ENCODE data around the gene PIK3R5.

DNA sequence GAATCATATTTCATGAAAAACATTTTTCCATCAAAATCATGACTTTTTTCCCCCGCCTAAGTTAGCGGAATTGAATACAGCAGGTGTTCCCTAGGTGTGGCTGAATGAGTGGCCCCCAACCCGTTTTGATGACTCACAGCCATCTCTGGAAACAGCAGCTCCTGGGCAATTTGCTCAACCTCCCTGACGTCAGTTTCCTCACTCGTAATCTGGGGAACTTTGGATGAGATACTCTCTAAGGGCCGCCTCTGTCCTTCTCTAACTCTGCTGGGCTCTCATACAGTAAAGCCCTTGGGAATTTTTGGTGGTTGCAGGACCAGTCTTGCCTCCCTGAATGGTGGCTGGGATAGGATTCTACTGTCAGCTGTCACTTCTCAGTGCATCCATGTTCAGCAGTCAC lies 44.2 kb upstream of the PIK3R5 start:
- TF ChIP-seq, protein P1, sequence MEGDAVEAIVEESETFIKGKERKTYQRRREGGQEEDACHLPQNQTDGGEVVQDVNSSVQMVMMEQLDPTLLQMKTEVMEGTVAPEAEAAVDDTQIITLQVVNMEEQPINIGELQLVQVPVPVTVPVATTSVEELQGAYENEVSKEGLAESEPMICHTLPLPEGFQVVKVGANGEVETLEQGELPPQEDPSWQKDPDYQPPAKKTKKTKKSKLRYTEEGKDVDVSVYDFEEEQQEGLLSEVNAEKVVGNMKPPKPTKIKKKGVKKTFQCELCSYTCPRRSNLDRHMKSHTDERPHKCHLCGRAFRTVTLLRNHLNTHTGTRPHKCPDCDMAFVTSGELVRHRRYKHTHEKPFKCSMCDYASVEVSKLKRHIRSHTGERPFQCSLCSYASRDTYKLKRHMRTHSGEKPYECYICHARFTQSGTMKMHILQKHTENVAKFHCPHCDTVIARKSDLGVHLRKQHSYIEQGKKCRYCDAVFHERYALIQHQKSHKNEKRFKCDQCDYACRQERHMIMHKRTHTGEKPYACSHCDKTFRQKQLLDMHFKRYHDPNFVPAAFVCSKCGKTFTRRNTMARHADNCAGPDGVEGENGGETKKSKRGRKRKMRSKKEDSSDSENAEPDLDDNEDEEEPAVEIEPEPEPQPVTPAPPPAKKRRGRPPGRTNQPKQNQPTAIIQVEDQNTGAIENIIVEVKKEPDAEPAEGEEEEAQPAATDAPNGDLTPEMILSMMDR (IDR thresholded peaks at IDR 0.05; ENCODE audit: extremely low read depth in 1 of 2, insufficient read depth in 1 of 2, low read depth in 1 of 2, low read length in 2 of 2), result no peak
- TF ChIP-seq, protein P2, sequence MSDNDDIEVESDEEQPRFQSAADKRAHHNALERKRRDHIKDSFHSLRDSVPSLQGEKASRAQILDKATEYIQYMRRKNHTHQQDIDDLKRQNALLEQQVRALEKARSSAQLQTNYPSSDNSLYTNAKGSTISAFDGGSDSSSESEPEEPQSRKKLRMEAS (IDR thresholded peaks at IDR 0.05; ENCODE audit: insufficient read depth, insufficient read length), result no peak
- TF ChIP-seq EZH2 (IDR thresholded peaks at IDR 0.05; ENCODE audit: borderline replicate concordance, low read depth, low read length, severe bottlenecking), result no peak
- no peak for TF ChIP-seq MYC (IDR thresholded peaks at IDR 0.05; ENCODE audit: low read depth, low read length)
- no peak for TF ChIP-seq POLR2A (IDR thresholded peaks at IDR 0.05; ENCODE audit: low read depth, low read length)
- TF ChIP-seq GATA2 (IDR thresholded peaks at IDR 0.05; ENCODE audit: insufficient read depth, insufficient read length, low read depth, low read length), result no peak

Measured in endothelial cell of umbilical vein (primary cell).